Tibial nerve (tissue), 3 donors: ENCODE measurements around the gene CHTF18.

Experiments
- CTCF ChIP-seq, 5 experiments: fragments of 200-600 bp in 3 of 5; fragments of 450-650 bp in 2 of 5; sonication (generic) in 3 of 5; IDR thresholded peaks; one replicate each; pipeline ENCODE4 v1.5.1; 2016 to 2019; ENCODE audit warnings: antibody characterized with exemption in 5 of 5, mild to moderate bottlenecking in 3 of 5, moderate library complexity in 2 of 5
- POLR2A ChIP-seq, 2 donors: fragments of 450-650 bp; IDR thresholded peaks; one replicate each; pipeline ENCODE4 v1.6.1; 2017; ENCODE audit warnings: antibody characterized with exemption in 2 of 2, mild to moderate bottlenecking in 2 of 2, moderate library complexity in 2 of 2

- TF ChIP-seq POLR2A (IDR thresholded peaks at IDR 0.05) (no peak), CTCF (IDR thresholded peaks at IDR 0.05) (no peak)
These were observed 26.6 kb downstream of the CHTF18 start for GRCh38 chr16:814974-815373.
